Measurements from ENCODE around the gene TUBA1C.

GRCh38 chr12:49230176-49230804, 34.6 kb upstream of the TUBA1C start:
- TF ChIP-seq YY1 (IDR thresholded peaks at IDR 0.05; ENCODE audit: low read depth): no peak
- no peak for TF ChIP-seq NFIC (IDR thresholded peaks at IDR 0.05)
- TF ChIP-seq REST (IDR thresholded peaks at IDR 0.05; ENCODE audit: low read depth): no peak
- TF ChIP-seq CEBPB (IDR thresholded peaks at IDR 0.05): no peak
- no peak for TF ChIP-seq FOXM1 (IDR thresholded peaks at IDR 0.05; ENCODE audit: borderline replicate concordance, low read depth)
- no peak for TF ChIP-seq TEAD4 (IDR thresholded peaks at IDR 0.05)
- TF ChIP-seq TAF1 (IDR thresholded peaks at IDR 0.05; ENCODE audit: low read depth): no peak
- no peak for TF ChIP-seq CREB1 (IDR thresholded peaks at IDR 0.05; ENCODE audit: low read depth)
- no peak for TF ChIP-seq EP300 (IDR thresholded peaks at IDR 0.05; ENCODE audit: borderline replicate concordance)
- TF ChIP-seq MAX (IDR thresholded peaks at IDR 0.05): no peak
- TF ChIP-seq TCF12 (IDR thresholded peaks at IDR 0.05; ENCODE audit: low read depth): no peak
- TF ChIP-seq RAD21 (IDR thresholded peaks at IDR 0.05; ENCODE audit: low read depth): no peak
- no peak for TF ChIP-seq EGR1 (IDR thresholded peaks at IDR 0.05)
- TF ChIP-seq ZBTB7A (IDR thresholded peaks at IDR 0.05; ENCODE audit: low read depth): no peak
